Measurements from ENCODE around the gene METAP1D.

The METAP1D gene

DNA sequence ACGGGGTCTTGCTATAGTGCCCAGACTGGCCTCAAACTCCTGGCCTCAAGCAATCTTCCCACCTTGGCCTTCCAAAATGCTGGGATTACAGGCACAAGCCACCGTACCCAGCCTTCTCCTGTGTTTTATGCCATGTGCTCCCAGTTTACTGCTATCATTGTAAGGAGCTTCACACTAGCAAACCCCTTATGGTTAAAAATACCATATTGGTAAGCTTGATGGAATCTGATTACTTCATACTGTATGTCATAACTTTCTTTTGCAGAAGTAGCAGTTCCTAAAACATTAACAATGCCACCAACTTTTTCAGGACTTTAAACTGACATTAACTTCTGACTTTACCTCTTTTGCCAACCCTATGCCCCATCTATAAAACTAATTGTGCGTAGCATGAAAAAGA, 41.3 kb upstream of the METAP1D start:
- TF ChIP-seq, protein P1, sequence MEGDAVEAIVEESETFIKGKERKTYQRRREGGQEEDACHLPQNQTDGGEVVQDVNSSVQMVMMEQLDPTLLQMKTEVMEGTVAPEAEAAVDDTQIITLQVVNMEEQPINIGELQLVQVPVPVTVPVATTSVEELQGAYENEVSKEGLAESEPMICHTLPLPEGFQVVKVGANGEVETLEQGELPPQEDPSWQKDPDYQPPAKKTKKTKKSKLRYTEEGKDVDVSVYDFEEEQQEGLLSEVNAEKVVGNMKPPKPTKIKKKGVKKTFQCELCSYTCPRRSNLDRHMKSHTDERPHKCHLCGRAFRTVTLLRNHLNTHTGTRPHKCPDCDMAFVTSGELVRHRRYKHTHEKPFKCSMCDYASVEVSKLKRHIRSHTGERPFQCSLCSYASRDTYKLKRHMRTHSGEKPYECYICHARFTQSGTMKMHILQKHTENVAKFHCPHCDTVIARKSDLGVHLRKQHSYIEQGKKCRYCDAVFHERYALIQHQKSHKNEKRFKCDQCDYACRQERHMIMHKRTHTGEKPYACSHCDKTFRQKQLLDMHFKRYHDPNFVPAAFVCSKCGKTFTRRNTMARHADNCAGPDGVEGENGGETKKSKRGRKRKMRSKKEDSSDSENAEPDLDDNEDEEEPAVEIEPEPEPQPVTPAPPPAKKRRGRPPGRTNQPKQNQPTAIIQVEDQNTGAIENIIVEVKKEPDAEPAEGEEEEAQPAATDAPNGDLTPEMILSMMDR (IDR thresholded peaks at IDR 0.05; ENCODE audit: insufficient read depth, low read length, poor library complexity, severe bottlenecking) = no peak
- no peak for DNase-seq (ENCODE audit: extremely low read depth, insufficient read length)
- Histone ChIP-seq H3K4me3 (replicated peaks; ENCODE audit: low read depth, low read length) (no peak overlapping the region), H3K36me3 (ENCODE audit: control insufficient read depth, insufficient read depth, low read length) (peaks cover 2% of the 10 kb centered on the region; the same call in 1 of the 2 replicates), H3K27me3 (replicated peaks; ENCODE audit: control insufficient read depth, insufficient read depth, low read length) (no peaks in the 10 kb centered on the region)

DNA sequence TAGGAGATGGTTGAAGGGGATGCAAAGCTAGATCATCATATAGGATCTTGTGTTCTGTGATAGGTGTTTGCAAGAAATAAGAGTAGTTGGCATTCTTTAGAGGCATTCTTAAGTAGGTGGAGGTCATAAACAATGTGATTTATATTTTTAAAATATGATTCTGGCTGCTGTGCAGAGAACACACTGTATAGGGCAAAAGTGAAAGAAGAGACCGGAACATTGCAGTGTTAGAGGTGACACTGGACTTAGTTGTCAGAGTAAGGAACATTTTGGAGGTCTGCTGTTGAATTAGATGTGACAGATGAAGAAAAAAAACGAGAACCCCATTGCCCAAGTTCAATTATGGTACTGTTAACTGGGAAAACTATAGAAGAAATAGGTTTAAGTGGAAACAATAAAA, 39.8 kb upstream of the METAP1D start:
- Histone ChIP-seq H3K27me3 (replicated peaks; ENCODE audit: control insufficient read depth, insufficient read depth, low read length) (no peaks in the 10 kb centered on the region), H3K4me3 (replicated peaks; ENCODE audit: low read depth, low read length) (no peak overlapping the region), H3K36me3 (ENCODE audit: control insufficient read depth, insufficient read depth, low read length) (peaks cover 2% of the 10 kb centered on the region)
- no peak for DNase-seq (ENCODE audit: extremely low read depth, insufficient read length)
- TF ChIP-seq, protein P1 (IDR thresholded peaks at IDR 0.05; ENCODE audit: insufficient read depth, low read length, poor library complexity, severe bottlenecking) = no peak

DNA sequence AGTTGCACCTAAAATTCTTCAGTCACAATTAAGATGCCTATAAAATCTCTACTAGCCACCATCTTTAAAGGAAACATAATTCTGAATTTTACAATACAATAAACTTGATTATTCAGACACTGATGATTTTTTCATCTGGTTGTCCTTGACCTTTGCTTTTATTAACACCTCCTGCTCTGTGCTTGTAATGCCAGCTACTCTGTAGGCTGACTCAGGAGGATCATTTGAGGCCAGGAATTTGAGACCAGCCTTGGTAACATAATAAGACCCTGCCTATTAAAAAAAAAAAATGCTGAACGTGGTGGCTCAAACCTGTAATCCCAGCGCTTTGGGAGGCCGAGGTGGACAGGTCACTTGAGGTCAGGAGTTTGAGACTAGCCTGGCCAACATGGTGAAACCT, 39.2 kb upstream of the METAP1D start:
- Histone ChIP-seq H3K4me3 (replicated peaks; ENCODE audit: low read depth, low read length) (no peak overlapping the region), H3K27me3 (replicated peaks; ENCODE audit: control insufficient read depth, insufficient read depth, low read length) (no peaks in the 10 kb centered on the region), H3K36me3 (ENCODE audit: control insufficient read depth, insufficient read depth, low read length) (peaks cover 2% of the 10 kb centered on the region)
- no peak for DNase-seq (ENCODE audit: extremely low read depth, insufficient read length)
- TF ChIP-seq, protein P1 (IDR thresholded peaks at IDR 0.05; ENCODE audit: insufficient read depth, low read length, poor library complexity, severe bottlenecking) = no peak

DNA sequence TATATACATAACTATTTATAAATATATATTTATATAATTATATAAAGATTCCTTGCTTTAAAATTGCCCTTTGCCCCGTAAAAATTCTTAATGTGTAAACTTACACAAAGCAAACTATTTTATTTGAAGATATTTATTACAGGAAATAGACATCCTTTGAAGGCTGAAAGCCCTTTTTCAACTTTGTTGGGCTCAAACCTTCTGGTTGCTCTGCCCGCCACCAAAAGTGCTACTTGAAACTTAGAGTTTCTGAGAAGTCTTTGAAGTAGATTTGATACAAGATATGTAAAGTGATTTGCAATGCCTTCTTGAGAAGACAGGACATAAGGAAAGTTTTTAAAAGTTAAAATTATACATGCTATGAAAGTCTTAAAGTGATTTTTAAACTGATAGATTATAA, 36.6 kb upstream of the METAP1D start:
- H3K36me3 ChIP-seq (ENCODE audit: control insufficient read depth, insufficient read depth, low read length) = peaks cover 2% of the 10 kb centered on the region
- no peak overlapping the region for H3K4me3 ChIP-seq (replicated peaks; ENCODE audit: low read depth, low read length)
- TF ChIP-seq, protein P1 (IDR thresholded peaks at IDR 0.05; ENCODE audit: insufficient read depth, low read length, poor library complexity, severe bottlenecking) = no peak
- DNase-seq (ENCODE audit: extremely low read depth, insufficient read length) = no peak
- H3K27me3 ChIP-seq (replicated peaks; ENCODE audit: control insufficient read depth, insufficient read depth, low read length) = no peaks in the 10 kb centered on the region

DNA sequence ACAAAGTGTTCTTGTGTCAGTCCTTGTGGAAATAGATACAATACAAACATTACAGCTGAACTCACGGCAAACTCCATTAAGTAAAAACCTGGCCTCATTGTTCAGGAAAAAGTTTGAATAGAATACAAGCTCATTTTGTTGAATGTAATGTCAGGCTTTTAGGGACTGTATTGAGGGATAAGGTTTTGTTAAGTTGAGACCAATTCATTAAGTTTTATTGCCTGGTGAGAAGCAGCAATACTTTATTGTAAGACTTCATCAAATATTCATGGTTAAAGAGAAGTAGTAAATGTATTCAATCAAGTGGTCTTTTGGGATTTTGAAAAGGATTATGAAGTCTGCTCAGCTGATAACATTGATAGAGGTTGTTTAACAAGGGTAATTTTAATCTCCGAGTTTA, 35.4 kb upstream of the METAP1D start:
- H3K4me3 ChIP-seq (replicated peaks; ENCODE audit: low read depth, low read length) = no peak overlapping the region
- DNase-seq (ENCODE audit: extremely low read depth, insufficient read length) = no peak
- TF ChIP-seq, protein P1 (IDR thresholded peaks at IDR 0.05; ENCODE audit: insufficient read depth, low read length, poor library complexity, severe bottlenecking) = no peak
- H3K27me3 ChIP-seq (replicated peaks; ENCODE audit: control insufficient read depth, insufficient read depth, low read length) = no peaks in the 10 kb centered on the region
- peaks cover 2% of the 10 kb centered on the region for H3K36me3 ChIP-seq (ENCODE audit: control insufficient read depth, insufficient read depth, low read length)

DNA sequence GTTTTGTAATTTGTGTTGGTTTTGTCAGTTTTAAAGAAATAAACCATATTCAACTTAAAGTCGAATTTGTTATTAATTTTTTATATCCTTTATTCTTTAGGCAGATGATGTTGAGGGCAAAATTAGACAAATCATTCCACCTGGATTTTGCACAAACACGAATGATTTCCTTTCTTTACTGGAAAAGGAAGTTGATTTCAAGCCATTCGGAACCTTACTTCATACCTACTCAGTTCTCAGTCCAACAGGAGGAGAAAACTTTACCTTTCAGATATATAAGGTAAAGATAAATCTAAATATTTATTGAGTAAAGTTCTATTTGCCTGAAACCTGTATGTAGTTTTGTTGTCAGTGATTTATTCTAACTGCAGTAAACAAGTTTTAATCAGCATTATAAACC, 34.5 kb upstream of the METAP1D start:
- Histone ChIP-seq H3K4me3 (replicated peaks; ENCODE audit: low read depth, low read length) (no peak overlapping the region), H3K36me3 (ENCODE audit: control insufficient read depth, insufficient read depth, low read length) (peaks cover 3% of the 10 kb centered on the region), H3K27me3 (replicated peaks; ENCODE audit: control insufficient read depth, insufficient read depth, low read length) (no peaks in the 10 kb centered on the region)
- no peak for DNase-seq (ENCODE audit: extremely low read depth, insufficient read length)
- TF ChIP-seq, protein P1 (IDR thresholded peaks at IDR 0.05; ENCODE audit: insufficient read depth, low read length, poor library complexity, severe bottlenecking) = no peak
